Type B pancreatic cell (in vitro differentiated cells): ENCODE results near the gene SFRP2. TPM values are rescaled to one million over a fixed set of nuclear protein-coding genes. Genes with fewer than 3 reads are reported as not detected.

ENCODE experiments used
- DNase-seq: peaks from one replicate; pipeline ENCODE4 v3.0.0; 2021; ENCODE audit warnings: mixed read lengths; ENCODE audit not compliant: unreplicated experiment; ENCODE audit errors: extremely low spot score
- H3K27ac Mint-ChIP-seq: 2 replicates; pipeline ENCODE4 v1.8.0; 2021; ENCODE audit warnings: mild to moderate bottlenecking, mixed read lengths
- H3K27me3 Mint-ChIP-seq: 2 replicates; pipeline ENCODE4 v1.8.0; 2021; ENCODE audit warnings: mixed read lengths
- H3K36me3 Mint-ChIP-seq: 2 replicates; pipeline ENCODE4 v1.8.0; 2021; ENCODE audit warnings: mixed read lengths
- H3K4me1 Mint-ChIP-seq: one replicate; pipeline ENCODE4 v1.8.0; 2021; ENCODE audit warnings: mixed read lengths; ENCODE audit not compliant: unreplicated experiment
- H3K4me3 Mint-ChIP-seq: 2 replicates; pipeline ENCODE4 v1.8.0; 2021; ENCODE audit warnings: mild to moderate bottlenecking, mixed read lengths
- H3K9me3 Mint-ChIP-seq: 2 replicates; pipeline ENCODE4 v1.8.0; 2021; ENCODE audit warnings: mixed read lengths
- long read RNA-seq: library from polyadenylated mRNA; unstranded; transcript quantifications from one replicate; pipeline ENCODE4 v2.0.0, GENCODE V29; 2020
- total RNA-seq: library from RNA; stranded (reverse); gene quantifications from 2 replicates; pipeline ENCODE4 v1.2.1, GENCODE V29; 2021; ENCODE audit warnings: low replicate concordance
- TF ChIP-seq, protein P1 (sequence below): fragments of 200-600 bp; sonication (generic); conservative IDR thresholded peaks from 2 replicates; pipeline ENCODE4 v1.5.0; 2021; ENCODE audit warnings: antibody characterized with exemption, mild to moderate bottlenecking

Gene SFRP2, protein sequence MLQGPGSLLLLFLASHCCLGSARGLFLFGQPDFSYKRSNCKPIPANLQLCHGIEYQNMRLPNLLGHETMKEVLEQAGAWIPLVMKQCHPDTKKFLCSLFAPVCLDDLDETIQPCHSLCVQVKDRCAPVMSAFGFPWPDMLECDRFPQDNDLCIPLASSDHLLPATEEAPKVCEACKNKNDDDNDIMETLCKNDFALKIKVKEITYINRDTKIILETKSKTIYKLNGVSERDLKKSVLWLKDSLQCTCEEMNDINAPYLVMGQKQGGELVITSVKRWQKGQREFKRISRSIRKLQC
- total RNA-seq: 5.9 and 31.9 TPM in 2 replicates
- long read RNA-seq, transcript SFRP2-201 (3 exons, 2,032 nt): major isoform, 12 of 12 reads
- long read RNA-seq, partial matches to known transcripts: 0 of 12 reads
- long read RNA-seq, other reads (novel, unspliced or antisense): 0 of 12 reads

DNA sequence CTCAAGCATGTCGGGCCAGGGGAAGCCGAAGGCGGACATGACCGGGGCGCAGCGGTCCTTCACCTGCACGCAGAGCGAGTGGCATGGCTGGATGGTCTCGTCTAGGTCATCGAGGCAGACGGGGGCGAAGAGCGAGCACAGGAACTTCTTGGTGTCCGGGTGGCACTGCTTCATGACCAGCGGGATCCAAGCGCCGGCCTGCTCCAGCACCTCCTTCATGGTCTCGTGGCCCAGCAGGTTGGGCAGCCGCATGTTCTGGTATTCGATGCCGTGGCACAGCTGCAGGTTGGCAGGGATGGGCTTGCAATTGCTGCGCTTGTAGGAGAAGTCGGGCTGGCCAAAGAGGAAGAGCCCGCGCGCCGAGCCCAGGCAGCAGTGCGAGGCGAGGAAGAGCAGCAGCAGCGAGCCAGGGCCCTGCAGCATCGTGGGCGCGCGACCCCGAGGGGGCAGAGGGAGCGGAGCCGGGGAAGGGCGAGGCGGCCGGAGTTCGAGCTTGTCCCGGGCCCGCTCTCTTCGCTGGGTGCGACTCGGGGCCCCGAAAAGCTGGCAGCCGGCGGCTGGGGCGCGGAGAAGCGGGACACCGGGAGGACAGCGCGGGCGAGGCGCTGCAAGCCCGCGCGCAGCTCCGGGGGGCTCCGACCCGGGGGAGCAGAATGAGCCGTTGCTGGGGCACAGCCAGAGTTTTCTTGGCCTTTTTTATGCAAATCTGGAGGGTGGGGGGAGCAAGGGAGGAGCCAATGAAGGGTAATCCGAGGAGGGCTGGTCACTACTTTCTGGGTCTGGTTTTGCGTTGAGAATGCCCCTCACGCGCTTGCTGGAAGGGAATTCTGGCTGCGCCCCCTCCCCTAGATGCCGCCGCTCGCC is at the start of gene SFRP2:
Gene SFRP2 (minus strand): TSS at position 671 of the 864 bp plus-strand sequence. CDS start 248 bp downstream, at position 423.
- Mint-ChIP-seq H3K4me3 (peak within 1 kb of the TSS; percentile 92), H3K27ac (peak within 1 kb of the TSS; percentile 42), H3K9me3 (no peaks in the 10 kb centered on the region), H3K4me1 (peaks cover 53% of the 10 kb centered on the region), H3K27me3 (peaks cover 77% of the 10 kb centered on the region), H3K36me3 (no peaks in the 10 kb centered on the region)
- DNase-seq: peak; percentile 71
- TF ChIP-seq, protein P1, sequence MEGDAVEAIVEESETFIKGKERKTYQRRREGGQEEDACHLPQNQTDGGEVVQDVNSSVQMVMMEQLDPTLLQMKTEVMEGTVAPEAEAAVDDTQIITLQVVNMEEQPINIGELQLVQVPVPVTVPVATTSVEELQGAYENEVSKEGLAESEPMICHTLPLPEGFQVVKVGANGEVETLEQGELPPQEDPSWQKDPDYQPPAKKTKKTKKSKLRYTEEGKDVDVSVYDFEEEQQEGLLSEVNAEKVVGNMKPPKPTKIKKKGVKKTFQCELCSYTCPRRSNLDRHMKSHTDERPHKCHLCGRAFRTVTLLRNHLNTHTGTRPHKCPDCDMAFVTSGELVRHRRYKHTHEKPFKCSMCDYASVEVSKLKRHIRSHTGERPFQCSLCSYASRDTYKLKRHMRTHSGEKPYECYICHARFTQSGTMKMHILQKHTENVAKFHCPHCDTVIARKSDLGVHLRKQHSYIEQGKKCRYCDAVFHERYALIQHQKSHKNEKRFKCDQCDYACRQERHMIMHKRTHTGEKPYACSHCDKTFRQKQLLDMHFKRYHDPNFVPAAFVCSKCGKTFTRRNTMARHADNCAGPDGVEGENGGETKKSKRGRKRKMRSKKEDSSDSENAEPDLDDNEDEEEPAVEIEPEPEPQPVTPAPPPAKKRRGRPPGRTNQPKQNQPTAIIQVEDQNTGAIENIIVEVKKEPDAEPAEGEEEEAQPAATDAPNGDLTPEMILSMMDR: no peak

DNA sequence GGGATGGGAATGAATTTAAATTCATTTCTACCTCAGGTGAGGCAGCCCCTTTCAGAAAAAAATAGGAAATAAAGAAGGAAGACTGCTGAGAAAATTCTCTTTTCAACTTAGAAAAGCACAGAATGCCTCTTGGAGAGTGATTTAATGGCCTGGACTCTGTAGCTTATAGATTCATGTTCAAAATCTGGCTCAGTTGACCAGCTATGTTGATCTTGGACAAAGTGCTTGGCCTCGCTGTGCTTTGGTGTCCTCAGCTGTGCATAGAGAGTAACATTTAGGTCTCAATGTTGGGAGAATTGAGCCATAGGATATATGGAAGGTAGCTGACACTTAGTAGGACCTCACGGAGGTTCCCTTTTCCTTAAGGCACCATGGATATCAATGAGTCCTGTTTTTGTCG is 49.7 kb upstream of the SFRP2 start:
- DNase-seq: no peak
- Mint-ChIP-seq H3K4me1 (no peaks in the 10 kb centered on the region), H3K27ac (no peak overlapping the region), H3K4me3 (no peak overlapping the region), H3K36me3 (no peaks in the 10 kb centered on the region), H3K27me3 (no peaks in the 10 kb centered on the region), H3K9me3 (no peaks in the 10 kb centered on the region)
- TF ChIP-seq, protein P1: no peak

DNA sequence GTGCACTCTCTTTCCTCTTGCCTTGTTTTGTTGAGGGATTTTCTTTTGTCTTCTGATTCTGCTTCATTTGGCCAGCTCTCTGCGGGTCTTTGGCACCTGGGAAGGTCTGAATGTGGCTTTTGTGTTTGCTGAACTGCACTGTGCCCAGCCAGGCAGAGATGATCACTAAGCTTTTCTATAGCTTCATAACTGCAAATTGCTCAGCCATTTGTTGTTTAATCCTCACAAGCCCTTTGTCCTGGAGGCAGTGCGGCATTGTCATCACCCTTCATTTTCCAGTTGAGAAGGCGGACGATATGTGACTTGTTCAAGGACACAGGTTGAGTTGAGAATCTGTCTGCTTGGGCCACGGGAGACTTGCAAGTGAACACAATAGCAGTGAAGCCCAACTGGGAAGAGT is 46.0 kb upstream of the SFRP2 start:
- no peaks in the 10 kb centered on the region for H3K36me3 Mint-ChIP-seq
- peaks cover 5% of the 10 kb centered on the region for H3K27me3 Mint-ChIP-seq
- no peaks in the 10 kb centered on the region for H3K4me1 Mint-ChIP-seq
- TF ChIP-seq, protein P1: no peak
- no peak for DNase-seq
- no peaks in the 10 kb centered on the region for H3K9me3 Mint-ChIP-seq
- no peak overlapping the region for H3K4me3 Mint-ChIP-seq
- no peak overlapping the region for H3K27ac Mint-ChIP-seq

DNA sequence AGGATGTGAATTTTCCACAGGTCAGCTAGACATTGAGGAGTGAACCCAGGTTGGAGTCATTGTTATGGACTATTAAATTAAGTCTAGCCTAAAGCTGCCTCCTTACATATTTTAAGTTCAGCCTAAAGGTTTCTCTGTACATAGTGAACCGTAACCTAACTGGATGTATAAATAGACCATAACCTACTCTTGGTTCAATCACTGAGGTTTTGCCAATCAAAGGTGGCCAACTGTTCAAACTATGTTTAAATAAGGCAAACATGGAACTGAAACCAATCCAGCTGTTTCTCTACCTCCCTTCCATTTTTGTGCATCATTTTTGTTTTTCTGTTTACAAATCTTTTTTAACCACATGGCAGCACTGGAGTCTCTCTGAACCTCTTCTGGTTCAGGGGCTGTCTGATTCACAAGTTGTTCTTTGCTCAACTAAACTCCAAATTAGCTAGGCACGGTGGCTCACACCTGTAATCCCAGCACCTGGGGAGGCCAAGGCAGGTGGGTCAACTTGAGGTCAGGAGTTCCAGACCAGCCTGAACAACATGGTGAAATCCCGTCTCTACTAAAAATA is 43.9 kb upstream of the SFRP2 start:
- Mint-ChIP-seq H3K27me3 (peaks cover 5% of the 10 kb centered on the region), H3K4me1 (no peaks in the 10 kb centered on the region), H3K27ac (no peak overlapping the region), H3K36me3 (no peaks in the 10 kb centered on the region), H3K9me3 (no peaks in the 10 kb centered on the region), H3K4me3 (no peak overlapping the region)
- TF ChIP-seq, protein P1: no peak
- no peak for DNase-seq

DNA sequence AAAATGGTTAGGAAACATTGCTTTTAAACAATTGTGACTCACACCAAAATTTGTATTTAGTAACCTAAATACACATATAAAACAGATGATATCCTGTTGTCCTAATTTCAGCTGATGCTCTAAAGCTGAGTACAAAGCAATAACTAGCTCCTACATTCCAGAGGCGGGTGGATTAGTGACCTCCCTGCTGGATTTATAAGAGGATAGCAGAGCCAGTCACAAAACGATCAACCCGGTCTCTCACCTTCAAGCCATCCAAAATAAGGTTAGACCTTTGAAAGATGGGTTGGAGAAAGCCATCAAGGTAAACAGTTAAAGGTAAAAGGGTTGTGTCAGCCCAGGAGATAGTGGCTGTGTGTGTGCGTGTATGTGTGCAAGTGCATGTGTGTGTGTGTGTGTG is 43.2 kb upstream of the SFRP2 start:
- Mint-ChIP-seq H3K36me3 (no peaks in the 10 kb centered on the region), H3K27ac (no peak overlapping the region), H3K9me3 (no peaks in the 10 kb centered on the region), H3K27me3 (peaks cover 5% of the 10 kb centered on the region), H3K4me1 (no peaks in the 10 kb centered on the region), H3K4me3 (no peak overlapping the region)
- no peak for DNase-seq
- TF ChIP-seq, protein P1: no peak
